HG03342 (cell line): Measurements from ENCODE around the gene CCL25.
"Not testable (repeated sequence)": the region's sequence is repeated elsewhere in the genome, so short reads cannot be mapped to it uniquely, and the experiment has no call there.

Source experiments
- ATAC-seq: cut with Tn5 transposase; IDR thresholded peaks from one replicate; pipeline ENCODE4 v1.9.1; 2021; ENCODE audit warnings: mild to moderate bottlenecking, moderate library complexity; ENCODE audit not compliant: unreplicated experiment

Gene CCL25, protein sequence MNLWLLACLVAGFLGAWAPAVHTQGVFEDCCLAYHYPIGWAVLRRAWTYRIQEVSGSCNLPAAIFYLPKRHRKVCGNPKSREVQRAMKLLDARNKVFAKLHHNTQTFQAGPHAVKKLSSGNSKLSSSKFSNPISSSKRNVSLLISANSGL

GRCh38 chr19:8052464-8052859 is at the start of gene CCL25:
Gene CCL25 (plus strand): TSS chr19:8052760. CDS start chr19:8053050, 290 bp downstream.
- ATAC-seq: no peak

DNA sequence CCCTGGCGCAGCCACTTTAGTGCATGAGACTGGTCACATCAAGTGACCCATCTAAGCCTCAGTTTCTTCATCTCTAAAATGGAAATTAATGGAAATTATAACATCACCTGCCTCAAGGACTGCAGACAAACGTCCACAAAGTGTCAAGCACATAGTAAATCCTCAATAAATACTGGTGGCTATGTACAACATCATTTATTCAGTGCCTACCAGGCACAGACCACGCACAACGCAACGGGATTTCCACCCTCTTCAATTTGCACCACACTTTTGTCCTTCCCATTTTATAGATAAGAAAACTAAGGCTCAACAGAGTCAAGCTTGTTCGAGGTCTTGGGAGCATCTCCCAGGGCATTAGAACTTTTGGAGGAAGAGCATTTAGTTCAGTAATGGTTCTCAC is 48.6 kb upstream of the CCL25 start:
- ATAC-seq: no peak

GRCh38 chr19:8004723-8005513 is 47.6 kb upstream of the CCL25 start:
- ATAC-seq: peak; percentile 29

GRCh38 chr19:8005534-8006256 is 46.9 kb upstream of the CCL25 start, which contains the start of gene ELAVL1:
Gene ELAVL1 (minus strand): TSS chr19:8005641. CDS start chr19:7991815, 13,826 bp downstream.
- peak; percentile 66 for ATAC-seq

- ATAC-seq: no peak
These were observed 34.8 kb upstream of the CCL25 start for GRCh38 chr19:8017808-8018207.

DNA sequence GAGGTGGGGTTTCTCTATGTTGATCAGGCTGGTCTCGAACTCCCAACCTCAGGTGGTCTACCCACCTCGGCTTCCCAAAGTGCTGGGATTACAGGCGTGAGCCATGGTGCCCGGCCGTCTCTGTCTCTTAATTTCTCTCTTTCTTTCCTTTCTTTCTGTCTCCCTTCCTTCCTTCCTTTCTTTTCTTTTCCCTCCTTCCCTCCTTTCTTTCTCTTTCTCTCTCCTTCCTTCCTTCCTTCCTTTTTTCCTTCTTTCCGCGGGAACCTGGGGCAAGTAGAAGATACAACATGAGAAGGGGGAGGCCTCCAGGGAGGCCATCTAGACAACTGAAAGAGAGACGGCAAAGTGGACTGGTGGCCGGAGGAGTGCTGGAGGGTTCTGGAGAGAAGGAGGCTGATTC is 31.9 kb upstream of the CCL25 start:
- ATAC-seq: no peak

DNA sequence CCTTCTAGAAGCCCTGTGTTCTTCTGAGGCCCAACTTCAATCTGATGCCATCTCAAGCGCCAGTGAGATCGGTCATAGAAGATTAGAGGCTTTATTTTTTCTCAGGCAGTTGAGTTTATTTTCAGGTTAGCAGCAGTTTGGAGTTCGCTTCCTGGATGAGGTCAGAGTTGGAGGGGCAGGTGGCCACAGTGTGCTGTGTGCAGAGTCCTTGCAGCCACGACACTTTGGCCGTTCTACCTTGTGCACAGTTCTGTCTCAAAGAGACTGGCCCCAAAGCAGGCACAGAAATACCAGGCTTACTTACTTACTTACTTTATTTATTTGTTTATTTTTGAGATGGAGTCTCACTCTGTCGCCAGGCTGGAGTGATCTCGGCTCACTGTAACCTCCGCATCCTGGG is 31.2 kb upstream of the CCL25 start:
- no peak for ATAC-seq

DNA sequence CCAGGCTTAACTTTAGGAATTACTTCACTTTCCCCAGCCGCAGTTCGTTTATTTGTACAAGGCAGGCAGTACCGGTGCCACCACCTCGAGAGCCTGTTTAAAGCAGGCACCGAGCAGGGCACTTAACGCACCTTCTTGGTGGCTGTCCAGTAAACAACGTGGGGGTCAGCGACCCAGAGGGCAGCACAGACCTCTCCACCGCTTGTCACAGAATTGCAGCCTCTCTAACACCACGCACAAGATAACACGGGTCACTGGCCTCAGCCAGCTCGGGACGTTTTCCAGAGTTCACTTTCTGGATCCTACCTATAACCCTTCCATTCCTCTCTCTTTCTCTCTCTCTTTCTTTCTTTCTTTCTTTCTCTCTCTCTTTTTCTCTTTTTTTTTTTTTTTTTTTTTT is 30.3 kb upstream of the CCL25 start:
- ATAC-seq: no peak

- no peak for ATAC-seq
These were observed 29.2 kb upstream of the CCL25 start for GRCh38 chr19:8023371-8023770.

DNA sequence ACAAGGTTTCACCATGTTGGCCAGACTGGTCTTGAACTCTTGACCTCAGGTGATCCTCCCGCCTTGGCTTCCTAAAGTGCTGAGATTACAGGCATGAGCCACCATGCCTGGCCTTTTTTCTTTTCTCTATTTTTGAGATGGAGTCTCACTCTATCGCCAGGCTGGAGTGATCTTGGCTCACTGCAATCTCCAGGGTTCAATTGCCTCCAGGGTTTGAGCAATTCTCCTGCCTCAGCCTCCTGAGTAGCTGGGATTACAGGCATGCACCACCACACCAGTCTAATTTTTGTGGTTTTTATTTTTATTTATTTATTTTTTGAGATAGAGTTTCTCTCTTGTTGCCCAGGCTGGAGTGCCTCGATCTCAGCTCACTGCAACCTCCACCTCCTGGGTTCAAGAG is 28.3 kb upstream of the CCL25 start:
- ATAC-seq: not testable (repeated sequence)

- ATAC-seq: no peak
These were observed 27.2 kb upstream of the CCL25 start for GRCh38 chr19:8025316-8025715.

DNA sequence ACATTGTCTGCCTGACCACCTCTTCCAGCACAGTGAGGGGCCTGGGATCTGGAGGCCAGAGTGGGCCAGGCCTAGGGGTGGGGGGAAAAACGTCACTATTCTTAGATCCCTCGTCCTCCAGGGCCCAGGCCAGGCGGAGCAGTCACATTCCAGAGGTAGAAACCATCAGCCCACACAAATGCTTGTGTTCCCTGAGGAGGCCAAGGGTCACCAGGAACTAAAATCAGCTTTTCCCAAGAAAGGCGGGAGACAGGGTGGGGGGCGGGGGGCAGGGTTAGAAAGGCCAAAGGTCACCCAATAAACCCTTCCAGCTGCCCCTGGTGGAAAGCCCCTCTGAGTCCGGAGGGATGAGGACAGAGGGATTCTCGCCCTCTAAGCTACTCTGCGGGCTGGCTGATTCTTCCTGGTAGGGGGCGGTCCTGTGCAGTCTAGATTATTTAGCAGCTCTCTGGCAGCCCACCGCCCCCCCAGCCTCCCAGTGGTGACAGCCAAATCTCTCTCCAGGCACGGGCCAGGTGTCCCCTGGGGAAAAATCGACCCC is 23.5 kb upstream of the CCL25 start:
- no peak for ATAC-seq

DNA sequence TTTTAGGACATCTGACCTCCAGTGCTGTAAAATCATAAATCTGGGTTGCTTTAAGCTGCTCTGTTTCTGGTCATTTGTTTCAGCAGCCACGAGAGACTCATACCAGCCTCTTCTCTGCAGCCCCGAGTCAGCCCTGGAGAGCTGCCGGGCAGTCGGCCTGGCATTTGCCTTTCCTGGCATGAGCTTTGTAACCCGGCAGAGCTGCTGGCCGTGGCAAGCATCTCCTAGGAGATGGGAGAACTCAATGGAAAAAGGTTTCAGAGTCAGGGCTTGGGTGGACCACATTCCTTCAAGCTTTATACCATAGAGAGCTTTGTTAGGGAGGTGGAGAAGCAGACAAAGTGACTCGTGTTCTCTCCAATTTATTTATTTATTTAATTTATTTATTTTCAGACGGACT is 21.6 kb upstream of the CCL25 start:
- no peak for ATAC-seq

DNA sequence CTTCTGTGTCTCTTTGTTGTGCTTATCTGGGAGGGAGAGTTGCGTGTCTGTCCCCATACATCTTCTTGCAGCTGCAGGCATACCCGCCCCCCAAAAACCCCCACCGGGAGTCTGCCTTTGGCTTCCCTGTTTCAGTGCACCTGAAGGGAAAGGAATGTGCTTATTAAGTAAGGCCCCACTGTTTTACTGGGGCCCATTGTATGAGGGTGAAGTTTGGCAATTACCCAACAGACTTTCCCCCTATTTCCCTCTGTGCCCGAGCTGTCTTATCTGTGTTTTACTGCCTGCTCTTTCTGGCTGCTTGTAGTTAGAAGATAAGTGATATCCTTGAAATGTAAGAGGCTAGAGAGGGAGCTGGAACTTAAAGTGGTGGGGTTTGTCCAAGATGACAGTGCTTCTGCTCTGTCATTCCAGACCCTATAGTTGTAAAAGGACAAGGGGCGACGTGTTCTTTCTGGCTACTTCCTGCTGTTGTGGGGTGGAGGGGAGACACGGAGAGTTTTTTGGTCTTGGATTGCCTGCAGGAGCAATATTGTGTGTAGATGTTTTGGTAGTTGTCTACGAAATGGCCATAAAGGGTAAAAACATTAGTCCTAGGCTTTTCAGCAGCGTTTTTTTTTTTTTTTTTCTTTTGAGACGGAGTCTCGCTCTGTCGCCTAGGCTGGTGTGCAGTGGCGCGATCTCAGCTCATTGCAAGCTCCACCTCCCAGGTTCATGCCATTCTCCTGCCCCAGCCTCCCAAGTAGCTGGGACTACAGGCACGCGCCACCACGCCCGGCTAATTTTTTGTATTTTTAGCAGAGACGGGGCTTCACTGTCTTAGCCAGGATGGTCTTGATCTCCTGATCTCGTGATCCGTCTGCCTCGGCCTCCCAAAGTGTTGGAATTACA is 19.0 kb upstream of the CCL25 start:
- ATAC-seq: not testable (repeated sequence)

DNA sequence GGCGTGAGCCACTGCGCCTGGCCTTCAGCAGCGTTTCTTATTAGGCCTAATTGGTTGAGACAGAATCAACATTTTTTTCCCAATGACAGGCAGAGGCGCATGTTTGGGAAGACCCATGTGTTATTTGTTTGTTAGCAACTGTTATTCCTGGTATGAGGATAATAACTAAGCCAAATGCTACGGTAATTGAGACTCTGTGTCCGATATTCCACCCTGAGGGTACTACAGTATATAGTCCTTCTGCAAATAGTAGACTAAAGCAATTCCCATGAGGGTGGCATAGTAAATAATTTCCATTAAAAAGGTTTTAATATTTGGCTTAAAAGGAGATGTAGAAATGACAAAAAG is 18.4 kb upstream of the CCL25 start:
- ATAC-seq: no peak

DNA sequence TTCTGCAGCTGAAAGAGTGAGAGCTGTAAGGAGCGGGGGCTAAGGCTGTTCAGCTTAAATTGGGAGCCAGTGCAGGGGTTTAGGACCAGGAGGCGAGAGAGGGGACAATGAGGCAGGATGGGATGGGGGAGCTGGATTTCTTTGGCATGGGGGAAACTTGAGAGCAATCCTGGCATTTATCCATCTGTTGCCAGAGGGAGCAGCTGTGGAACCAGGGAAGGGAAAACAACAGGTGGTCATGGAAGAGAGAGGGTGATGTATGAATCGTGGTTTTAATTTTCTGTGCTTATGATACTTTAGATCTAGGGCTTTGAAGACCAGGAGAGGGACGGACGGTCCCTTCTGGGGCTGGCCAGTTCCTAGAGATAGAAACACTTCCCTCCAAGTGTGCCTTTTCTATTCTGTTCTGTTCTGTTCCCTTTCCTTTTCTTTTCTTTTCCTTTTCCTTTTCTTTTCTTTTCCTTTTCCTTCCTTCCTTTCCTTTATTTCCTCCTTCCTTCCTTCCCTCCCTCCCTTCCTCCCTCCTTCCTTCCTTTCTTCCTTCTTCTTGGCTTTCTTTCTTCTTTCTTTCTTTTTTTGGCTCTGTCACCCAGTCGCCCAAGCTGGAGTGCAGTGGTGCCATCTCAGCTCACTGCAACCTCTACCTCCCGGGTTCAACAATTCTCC is 16.0 kb upstream of the CCL25 start:
- ATAC-seq: no peak

DNA sequence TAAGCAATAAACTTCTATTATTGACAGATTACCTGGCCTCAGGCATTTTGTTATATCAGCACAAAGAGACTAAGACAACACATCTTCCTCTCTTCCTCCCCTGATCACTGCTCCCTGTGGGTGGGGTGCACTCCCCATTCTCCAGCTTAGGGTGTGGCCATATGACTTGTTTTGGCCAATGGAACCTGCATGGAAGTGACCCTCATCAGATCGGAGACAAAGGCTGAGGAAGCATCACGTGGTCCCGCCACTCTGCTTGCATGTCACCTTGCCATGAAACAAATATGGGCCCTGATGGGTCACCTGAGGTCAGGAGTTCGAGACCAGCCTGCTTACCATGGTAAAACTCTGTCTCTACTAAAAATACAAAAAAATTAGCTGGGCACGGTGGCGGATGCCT is 13.7 kb upstream of the CCL25 start:
- no peak for ATAC-seq

GRCh38 chr19:8039231-8039630 is 13.3 kb upstream of the CCL25 start:
- ATAC-seq: no peak

DNA sequence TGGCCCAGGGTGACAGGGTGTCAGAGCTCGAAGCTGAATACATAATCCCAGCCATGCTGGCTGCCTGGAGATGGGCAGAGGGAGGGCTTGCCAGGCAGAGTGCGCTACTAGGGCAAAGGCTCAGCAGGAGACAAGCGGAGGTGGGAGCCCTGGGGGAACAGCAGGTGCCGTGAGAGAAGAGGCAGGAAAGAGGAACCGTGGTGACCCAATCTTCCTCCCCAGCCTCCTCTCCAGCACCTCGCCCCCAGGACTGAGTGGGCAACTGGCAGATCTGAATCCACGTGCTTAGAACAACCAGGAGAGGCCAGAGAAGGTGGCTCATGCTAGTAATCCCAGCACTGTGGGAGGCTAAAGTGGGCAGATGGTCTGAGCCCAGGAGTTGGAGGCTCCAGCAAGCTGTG is 11.0 kb upstream of the CCL25 start:
- ATAC-seq: no peak

- no peak for ATAC-seq
These were observed 9.7 kb upstream of the CCL25 start for GRCh38 chr19:8042900-8043299.
